HFF-Myc (cell line): ENCODE data around the gene SLC25A10.

Source experiments
- DNase-seq: peaks from one replicate; pipeline ENCODE4 v3.0.0-alpha.2; 2011; ENCODE audit warnings: low read depth; ENCODE audit errors: extremely low read depth
- H3K4me3 ChIP-seq: replicated peaks from 2 replicates; pipeline ENCODE4 v1.5.1; 2011; ENCODE audit warnings: low read depth, mild to moderate bottlenecking, control low read depth, low read length
- CTCF ChIP-seq: IDR thresholded peaks from 2 replicates; pipeline ENCODE4 v1.5.1; 2012; ENCODE audit warnings: mild to moderate bottlenecking, low read depth, low read length, control low read depth; ENCODE audit errors: missing control alignments

The SLC25A10 gene

DNA sequence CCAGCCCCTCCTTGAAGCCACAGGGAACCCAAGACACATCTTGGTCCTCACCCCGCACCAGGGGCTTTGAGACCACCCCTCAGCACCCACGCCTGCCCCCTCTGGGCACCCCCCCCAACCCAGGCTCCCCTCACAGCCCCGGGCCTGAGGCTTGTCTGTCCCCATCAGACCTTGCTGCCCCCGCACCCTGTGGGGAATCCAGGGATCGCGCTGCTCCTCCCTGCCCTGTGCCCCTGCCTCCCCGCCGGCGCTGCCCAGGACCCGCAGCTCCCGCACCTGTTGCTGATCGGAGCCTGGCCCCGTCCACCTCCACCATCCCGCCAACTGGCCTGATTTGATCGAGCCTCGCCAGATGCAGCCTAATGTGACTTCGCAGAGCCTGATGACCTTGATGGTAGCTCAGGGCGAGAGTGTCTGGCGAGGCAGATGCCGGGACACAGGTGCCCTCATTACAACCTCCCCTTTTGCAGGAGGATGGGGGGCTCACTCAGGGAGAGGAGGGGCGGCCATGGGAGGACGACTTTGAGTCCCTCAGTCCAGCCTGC is 29.0 kb downstream of the SLC25A10 start:
- no peak for TF ChIP-seq CTCF
- no peak overlapping the region for H3K4me3 ChIP-seq
- no peak for DNase-seq

GRCh38 chr17:81741594-81742452 is 29.7 kb downstream of the SLC25A10 start:
- no peak for TF ChIP-seq CTCF
- no peak for DNase-seq
- H3K4me3 ChIP-seq = no peak overlapping the region
